ELR (cell line): ENCODE results near the gene ZCCHC24.

Source experiments
- DNase-seq: peaks from one replicate; pipeline ENCODE4 v3.0.0-alpha.2; 2015; ENCODE audit warnings: low read depth

Gene ZCCHC24

DNA sequence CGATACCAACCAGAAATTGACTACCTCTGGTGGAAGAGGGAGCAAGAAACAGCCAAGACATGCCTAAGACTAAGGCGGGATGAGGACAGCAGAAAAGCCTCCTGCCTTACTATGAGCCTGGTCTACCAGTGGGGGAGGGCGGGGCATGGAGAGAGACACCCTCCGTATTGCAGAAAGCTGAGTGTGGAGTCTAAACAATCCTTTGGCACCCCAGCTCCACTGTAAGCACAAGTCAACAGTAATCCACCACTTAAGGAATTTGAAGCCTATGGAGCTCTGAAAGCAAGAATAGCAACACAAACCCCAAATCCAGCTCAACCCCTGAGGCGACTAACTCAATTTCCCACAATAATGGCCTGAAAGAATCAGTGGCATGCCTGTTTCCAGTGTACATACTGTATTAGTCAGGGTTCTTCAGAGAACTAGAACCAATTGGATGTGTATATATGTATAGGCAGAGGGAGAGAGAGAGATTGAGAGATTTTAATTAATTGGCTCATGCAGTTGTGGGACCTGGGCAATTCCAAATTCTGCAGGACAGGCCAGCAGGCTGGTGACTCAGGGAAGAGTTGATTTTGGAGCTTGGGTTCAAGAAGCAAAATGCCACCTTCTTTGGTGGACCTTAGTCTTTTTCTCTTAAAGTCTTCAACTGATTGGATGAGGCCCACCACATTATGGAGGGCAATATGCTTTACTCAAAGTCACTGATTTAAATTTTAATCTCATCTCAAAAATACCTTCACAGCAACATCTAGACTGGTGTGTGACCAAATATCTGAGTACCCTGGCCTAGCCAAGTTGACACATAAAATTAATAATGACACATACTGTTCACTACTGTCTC lies 84.7 kb downstream of the ZCCHC24 start:
- no peak for DNase-seq

DNA sequence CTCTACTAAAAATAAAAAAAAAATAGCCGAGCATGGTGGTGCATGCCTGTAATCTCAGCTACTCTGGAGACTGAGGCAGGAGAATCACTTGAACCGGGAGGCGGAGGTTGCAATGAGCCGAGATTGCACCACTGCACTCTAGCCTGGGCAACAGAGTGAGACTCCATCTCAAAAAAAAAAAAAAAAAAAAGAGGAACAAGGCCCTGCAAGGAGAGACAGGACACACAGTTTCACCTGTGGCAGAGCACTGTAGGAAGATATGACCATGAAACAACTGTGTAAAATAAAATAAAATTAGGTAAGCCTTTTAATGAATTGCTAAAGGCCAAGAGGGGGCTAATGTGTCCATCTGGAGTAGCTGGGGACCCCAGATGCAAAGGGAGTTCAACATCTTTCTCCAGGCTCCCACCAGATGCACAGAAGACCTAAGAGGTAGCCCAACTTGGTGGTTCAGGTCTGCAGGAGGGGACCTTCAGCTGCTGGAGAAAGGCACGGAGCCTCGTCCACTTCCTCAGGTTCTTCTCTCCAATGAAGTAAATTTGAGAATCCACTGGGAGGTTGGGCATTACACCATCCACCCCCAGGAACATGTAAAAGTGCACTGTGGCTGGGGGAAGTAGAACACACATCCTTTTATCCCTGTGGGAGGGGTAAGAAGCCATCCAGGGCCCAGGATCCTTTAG lies 85.5 kb downstream of the ZCCHC24 start:
- DNase-seq = no peak

DNA sequence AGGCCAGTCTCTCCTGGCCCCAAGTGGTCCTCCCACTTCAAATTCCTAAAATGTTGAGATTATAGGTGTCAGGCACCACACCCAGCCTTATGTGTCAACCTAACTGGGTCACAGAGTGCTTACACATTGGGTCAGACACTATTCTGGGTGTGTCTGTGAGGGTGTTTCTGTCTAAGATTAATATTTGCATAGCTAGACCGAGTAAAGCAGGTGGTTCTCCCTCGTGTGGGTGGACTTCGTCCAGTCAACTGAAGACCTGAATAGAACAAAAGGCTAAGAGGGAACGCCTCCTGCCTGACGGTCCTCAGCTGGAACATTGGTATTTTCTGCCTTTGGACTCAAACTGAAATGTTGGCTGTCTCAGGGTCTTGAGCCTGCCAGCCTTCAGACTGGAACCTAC lies 86.6 kb downstream of the ZCCHC24 start:
- no peak for DNase-seq

DNA sequence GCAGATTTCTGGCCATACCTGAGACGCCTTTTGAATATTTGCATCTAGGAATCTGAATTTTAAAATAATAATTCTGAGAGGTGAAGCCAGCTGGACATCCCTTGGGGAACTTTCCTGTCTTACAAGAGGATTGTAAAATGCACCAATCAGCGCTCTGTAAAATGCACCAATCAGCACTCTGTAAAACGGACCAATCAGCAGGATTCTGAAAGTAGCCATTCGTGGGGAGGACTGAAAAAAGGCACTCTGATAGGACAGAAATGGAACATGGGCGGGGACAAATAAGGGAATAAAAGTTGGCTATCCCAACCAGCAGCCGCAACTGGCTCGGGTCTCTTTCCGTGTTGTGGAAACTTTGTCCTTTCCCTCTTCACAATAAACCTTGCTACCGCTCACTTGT lies 88.2 kb downstream of the ZCCHC24 start:
- no peak for DNase-seq

DNA sequence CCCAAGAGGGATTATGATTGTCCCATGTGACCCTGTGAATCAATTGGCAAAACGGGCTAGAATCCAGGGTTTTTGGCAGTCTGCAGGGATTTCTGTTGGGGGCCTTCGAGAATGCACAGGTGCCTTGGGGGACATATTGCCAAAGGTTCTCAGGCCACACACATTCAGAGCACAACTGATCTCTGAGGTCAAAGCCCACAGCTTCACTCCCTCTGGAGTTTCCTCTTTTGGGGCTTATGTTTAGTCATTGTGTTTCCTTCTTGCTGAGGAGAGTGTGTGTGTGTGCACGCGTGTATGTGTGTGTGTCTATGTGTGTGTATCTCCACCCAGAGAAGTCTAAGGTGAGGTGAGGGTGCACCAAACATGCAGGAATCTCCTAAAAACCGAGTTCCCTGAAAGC lies 89.3 kb downstream of the ZCCHC24 start:
- DNase-seq = no peak

DNA sequence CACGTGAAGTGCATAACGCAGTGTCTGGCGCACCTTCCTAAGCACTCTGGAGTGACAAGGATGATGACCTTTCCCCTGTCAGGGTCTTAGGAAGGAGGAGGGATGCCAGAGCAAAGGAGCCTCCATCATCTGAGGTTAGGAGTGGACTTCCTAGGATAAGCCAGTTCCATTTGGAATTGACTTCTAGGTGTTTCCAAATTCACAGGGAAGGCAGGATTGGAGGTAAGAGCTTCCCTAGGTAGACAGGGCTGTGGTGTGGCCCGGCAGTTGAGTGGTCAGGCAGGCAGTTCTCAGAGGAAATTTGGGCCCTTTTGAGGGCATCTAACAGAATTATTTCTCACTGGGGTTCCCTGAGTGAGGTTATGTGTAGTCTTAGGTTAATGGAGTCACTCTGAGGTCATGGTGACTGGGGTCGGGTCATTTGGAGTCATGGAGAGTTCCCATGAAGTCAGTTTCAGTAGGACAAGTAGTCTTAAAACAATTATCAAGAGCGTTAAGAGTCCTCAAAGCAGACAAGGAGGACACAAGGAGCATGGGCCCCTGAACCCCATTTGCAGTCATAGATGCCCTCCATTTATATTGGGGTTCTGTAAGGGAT lies 89.9 kb downstream of the ZCCHC24 start:
- peak; percentile 37 for DNase-seq

DNA sequence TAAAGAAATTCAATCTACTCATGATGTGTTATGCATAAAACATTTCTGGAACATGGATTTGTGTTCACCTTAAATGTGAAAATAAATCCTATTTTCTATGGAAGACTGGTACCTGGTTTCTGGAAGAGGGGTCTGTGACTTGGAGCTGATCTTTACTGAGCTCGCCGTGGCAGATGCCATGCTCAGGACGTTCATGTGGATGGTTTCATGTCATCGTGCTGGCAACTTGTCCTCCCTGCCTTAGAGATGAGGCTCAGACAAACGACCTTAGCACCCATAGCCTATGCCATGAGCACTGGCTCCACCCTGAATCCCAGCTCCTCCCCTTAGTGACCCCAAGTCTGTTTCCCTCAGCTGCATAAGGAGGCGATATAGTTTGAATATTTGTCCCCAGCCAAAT lies 90.8 kb downstream of the ZCCHC24 start:
- DNase-seq = no peak

DNA sequence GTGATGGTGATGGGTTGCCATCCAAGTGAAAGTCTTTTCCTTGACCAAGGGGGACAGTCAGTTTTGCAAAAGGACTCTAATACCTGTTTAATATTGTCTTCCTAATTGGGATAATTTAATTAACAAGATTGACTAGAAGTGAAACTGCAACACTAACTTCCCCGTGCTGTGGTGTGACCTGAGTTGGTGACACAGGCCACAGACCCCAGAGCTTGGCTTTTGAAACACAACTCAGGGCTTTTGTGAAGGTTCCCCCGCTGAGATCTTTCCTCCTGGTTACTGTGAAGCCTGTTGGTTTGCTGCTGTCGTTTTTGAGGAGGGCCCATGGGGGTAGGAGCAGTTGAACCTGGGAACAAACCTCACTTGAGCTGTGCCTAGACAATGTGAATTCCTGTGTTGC lies 91.3 kb downstream of the ZCCHC24 start:
- no peak for DNase-seq

DNA sequence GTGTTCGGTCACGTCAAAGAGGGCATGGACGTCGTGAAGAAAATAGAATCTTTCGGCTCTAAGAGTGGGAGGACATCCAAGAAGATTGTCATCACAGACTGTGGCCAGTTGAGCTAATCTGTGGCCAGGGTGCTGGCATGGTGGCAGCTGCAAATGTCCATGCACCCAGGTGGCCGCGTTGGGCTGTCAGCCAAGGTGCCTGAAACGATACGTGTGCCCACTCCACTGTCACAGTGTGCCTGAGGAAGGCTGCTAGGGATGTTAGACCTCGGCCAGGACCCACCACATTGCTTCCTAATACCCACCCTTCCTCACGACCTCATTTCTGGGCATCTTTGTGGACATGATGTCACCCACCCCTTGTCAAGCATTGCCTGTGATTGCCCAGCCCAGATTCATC lies 91.7 kb downstream of the ZCCHC24 start:
- no peak for DNase-seq

DNA sequence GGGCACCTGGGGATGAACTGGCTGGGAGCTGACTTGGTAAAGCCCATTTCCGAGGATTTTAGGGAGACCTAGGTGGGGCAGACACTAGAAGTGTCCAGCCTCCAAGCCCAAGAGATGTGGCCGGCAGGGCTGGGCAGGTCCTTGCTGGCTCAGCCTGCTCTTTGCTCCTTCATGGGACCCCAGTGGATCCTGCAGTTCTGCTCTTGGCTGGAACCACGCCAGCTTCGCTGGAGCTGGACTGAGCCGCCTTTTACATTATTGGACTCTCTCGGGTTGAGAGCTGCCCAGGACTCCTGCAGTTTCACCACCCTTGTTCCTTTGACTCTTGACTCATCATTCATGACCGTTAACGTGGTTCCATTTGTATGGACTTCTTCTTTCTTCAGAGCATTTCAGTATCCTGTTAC lies 92.4 kb downstream of the ZCCHC24 start:
- DNase-seq = no peak

DNA sequence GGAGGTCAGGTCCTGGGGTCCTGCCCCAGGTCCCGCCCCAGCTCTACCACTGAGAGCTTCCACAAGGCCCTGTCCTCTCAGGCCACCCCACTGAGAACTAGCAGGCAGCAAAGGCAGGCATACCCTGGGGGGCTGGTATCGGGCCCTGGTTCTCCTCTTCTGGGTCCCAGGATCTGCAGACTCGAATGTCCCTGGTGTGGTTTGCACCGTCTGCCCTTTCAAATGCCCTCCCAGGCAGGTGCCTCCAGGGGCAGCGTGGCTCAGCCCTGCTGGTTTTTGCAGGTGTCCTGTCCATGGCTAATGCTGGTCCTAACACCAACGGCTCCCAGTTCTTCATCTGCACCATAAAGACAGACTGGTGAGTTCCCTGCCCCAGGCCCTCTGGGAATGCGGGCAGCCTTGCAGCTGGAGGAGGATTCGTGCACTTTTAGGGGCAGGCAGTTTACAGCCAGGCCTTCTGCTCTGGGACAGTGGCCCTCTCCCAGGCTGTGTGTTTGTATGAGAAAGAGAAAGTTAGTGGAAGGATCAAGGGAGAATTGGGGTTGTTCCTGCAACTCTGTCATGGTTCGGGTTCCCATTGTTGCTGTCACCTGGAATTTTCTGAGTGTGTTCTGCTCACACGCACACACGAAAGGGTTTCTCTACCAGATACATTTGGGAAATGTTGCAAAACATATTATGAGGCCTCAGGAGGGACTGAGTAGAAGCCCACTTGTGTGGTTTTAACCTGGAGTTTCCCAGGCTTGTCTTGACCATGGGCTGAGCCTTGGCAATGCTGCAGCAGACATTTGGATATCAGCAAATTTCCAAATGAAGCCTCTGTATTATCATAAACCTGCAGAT lies 93.2 kb downstream of the ZCCHC24 start:
- DNase-seq = no peak

DNA sequence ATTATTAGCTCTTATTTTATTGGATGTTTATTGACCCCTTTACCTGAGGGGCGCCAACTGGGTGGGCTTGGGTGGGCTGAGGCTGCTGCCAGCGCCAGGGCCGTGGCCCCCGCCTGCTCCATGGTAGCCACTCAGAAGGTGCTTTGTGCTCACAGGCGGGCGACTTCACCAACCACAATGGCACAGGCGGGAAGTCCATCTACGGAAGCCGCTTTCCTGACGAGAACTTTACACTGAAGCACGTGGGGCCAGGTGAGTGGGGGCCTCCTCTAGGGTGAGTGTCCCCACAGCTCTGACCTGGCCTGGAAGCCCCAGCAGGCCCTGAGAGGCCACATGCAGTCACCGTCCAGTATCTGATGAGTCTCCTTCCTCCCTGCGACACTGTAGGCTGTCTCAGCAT lies 94.1 kb downstream of the ZCCHC24 start:
- no peak for DNase-seq

DNA sequence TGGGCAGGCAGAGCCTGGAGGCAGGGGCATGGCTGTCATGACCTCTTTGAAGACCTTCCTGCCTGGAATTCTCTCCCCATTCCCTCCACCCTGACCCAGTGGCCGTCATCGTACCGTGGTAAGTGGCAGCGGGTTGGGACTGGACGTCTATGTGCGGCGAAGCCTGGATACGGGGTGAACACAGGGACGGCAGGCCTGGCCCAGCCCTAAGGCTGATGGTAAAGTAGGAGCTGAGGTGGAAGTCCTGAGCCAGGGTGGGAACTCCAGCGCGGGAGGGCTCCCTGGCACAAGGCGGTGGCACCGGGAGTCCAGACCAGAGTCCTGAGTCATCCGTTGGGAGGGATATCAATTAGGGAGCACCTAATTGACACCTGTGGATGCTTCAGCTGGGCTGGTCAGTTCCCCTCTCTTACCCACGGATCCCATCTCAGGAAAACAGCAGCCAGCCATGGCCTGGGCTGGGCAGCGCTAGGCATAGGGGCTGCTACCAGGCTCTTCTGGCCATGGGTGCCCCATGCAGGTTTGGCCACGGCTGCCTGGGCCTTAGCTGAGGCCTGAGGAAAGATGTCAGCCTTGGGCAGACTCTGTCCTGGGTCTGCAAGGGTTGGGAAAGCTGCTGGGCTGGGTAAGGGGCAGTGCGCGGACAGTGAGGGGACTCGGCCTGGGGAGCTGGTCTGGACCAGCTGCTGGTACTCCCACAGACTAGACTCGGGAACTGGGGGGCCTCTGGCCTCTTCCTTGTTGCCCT lies 94.8 kb downstream of the ZCCHC24 start:
- DNase-seq = no peak

DNA sequence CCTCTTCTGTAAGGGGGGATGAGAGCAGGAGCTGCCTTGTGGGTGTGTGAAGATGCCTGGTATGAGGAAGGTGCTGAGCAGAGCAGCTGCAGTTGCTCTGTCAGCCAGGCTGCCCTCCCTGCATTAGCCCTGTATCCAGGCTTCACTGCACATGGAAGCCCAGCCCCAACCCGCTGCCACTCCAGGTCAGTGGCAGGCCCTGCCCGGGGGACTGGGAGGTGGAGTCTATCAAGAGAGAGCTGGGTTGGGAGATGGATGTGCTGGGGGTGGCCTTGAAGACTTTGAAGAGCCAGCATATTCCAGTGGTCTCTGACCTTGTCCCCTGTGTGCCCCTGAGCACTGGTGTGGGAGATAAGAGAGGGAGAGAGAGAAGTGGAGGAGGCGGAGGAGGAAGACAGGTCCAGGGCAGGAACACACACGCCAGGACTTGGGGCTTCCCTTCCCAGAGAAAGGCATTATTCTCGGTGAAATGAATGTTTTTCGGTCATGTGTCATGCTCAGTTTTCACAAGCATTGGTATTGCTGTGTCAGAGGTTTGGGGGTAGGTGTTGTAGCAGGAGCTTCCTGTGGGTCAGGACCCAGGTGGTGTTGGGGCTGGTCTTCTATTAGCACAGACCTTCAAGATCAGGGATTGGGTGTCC lies 95.5 kb downstream of the ZCCHC24 start:
- no peak for DNase-seq

DNA sequence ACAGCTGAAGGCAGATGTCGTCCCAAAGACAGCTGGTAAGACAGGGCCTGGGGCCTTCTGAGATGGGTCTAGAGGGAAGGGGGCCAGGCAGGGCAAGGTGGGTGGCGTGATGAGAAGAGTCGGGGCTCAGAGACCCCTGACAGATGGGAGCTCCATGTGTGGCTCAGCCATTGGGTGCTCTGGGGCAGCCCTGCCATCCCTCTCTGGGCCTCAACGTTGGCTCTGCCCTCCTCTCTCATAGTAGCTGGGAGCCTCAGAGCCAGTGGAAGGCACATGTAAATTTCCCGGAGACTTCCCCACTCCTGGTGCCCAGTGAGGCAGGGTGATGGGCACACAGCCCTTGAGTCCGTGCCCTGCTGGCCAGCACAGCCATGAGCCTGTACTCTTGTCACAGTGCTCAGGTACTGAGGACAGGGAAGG lies 96.3 kb downstream of the ZCCHC24 start:
- DNase-seq = no peak

DNA sequence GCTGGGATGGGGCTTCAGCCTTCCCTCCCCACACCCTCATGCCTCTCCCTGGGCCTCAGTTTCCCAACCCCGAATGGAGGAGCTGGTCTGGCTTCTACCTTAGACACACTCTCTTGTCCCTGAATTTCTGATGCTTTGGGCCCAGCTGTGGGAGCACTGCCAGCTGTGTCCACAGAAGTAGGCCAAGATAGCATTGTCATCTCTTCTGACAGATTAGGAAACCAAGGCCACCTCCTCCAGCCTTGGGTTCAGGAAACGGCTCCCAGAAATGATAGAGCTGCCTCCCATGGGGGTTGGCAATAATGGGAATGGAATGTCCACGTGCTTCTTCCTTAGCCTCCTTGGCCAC lies 96.8 kb downstream of the ZCCHC24 start:
- no peak for DNase-seq

DNA sequence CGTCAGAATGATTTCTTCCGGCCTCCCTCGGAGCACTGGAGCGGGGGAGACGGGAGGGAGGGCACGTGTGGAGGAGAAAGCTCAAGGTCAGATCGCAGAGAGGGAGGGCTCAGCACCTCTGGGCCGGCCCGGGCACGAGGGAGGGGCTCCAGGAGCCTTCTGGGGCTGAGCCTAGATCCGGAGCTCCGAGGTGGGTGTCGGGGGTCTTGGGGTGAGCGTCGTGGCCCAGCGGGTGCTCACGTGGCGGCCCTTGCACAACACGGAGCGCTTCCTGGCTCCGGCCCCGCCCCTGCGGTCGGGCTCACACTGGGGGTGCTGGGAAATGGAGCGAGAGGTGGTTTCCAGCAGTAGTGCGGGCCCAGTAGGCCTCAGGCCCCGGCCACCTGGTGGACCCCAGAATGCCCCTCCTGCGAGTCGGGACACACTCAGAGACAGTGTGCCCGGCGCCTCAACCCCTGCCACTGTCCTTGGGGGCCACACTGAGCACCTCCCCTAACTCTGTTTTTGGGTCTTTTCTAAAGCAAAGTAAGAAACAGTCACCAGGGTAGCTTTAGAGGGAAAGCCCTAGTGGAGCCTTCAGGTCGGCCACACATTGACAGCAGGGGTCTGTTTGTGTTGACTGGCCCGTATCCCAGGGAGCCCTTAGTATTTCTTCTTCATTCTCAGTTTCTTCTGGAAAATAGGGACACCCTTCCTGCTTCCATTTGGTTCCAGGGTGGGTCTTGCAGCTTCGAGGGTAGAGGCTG lies 97.4 kb downstream of the ZCCHC24 start:
- DNase-seq = peak; percentile 79

DNA sequence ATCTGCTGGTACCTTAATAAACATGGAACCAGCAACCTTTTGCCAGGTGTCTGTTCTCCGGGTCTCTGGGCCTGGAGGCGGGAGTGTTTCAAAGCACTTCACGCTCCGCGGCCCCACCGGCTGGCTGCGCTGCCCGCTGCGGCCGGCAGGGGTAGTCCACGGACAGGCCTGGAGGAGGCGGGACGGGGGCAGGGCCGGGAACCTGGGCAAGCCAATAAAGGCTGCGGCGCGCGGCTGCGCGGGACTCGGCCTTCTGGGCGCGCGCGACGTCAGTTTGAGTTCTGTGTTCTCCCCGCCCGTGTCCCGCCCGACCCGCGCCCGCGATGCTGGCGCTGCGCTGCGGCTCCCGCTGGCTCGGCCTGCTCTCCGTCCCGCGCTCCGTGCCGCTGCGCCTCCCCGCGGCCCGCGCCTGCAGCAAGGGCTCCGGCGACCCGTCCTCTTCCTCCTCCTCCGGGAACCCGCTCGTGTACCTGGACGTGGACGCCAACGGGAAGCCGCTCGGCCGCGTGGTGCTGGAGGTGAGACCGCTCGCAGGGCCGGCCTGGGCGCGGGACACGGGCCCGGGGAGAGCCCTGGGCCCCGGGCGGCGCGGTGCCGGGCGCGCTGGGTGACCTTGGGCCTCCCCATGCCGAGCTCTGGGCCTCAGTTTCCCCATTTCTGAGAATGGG lies 98.1 kb downstream of the ZCCHC24 start, which contains the start of gene PPIF:
TSS of gene PPIF (plus strand) at position 244 of the 668 bp plus-strand sequence. CDS start at position 324, 80 bp downstream.
- DNase-seq = peak; percentile 94

DNA sequence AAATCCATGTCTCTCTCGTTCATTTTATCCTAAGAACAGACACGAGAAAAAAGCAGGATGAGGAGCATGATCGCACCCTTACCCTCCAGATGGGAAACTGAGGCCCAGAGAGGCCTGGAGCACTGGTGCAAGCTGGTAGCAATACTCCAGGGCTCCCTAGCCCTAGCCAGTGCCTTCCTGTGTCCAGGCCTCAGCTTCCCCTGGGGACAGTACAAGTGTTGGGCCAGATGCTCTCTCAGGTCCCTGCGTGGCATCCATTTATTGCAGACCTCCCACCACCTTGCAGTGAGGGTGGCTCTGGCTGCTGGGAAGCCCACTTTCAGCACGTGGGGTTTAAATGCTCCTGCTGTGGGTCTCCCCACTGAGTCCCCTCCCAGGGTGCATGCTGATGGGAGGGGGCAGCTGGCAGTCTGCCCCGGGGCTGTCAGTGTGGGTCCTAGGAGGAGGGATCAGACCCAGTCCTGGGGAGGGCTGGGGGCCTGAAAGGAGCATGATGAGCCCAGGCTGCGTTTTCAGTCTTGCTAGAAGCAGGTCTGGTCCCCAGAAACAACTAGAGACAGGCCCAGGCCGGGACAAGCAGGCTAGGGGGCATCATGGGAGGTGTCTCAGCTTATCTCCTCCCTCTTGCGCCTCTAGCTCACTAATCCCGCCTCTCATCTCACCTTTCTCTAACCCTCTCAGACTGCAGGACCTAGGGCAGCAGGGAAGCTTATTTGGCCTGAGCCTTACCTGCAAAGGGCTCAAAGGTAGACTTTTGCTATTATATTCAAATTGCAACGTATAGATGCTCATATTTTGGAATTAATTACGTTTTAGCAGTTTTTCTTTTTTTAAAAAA lies 98.8 kb downstream of the ZCCHC24 start:
- DNase-seq = no peak
